Suprapubic skin (tissue), 3 donors: ENCODE data around the gene TAAR6.

Experiments used
- CTCF ChIP-seq, 2 donors: fragments of 200-600 bp in 1 of 2; fragments of 450-650 bp in 1 of 2; sonication (generic) in 1 of 2; IDR thresholded peaks; one replicate each; pipeline ENCODE4 v1.5.1; 2016 to 2019; ENCODE audit warnings: antibody characterized with exemption in 2 of 2, mild to moderate bottlenecking in 1 of 2, moderate library complexity in 1 of 2
- EP300 ChIP-seq: sonication (generic); formaldehyde crosslinking; IDR thresholded peaks from one replicate; pipeline ENCODE4 v1.6.1; 2017; ENCODE audit warnings: antibody characterized with exemption

- TF ChIP-seq CTCF (IDR thresholded peaks at IDR 0.05) (no peak), EP300 (no peak)
Measured at GRCh38 chr6:132571774-132572173, 1.7 kb downstream of the TAAR6 start.
